Neural cell (in vitro differentiated cells): ENCODE results near the gene ANKRD7. TPM values are rescaled to one million over a fixed set of nuclear protein-coding genes. Genes with fewer than 3 reads are reported as not detected.

Experiments used
- H2AFZ ChIP-seq: fragments of 200-600, 300-800 bp; sonication (generic), shearing (Covaris generic); 2 replicates; pipeline ENCODE4 v1.6.0; 2014; ENCODE audit warnings: low read depth, mild to moderate bottlenecking, antibody characterized with exemption, low read length, moderate library complexity
- H3F3A ChIP-seq: fragments of 200-600 bp; shearing (Covaris generic); 2 replicates; pipeline ENCODE4 v1.6.1; 2016; ENCODE audit warnings: mild to moderate bottlenecking, moderate library complexity, mixed read lengths, antibody characterized with exemption, low read length; ENCODE audit not compliant: insufficient read depth, poor library complexity, severe bottlenecking
- H3K27ac ChIP-seq: fragments of 200-600, 300-800 bp; sonication (generic), shearing (Covaris generic); 2 replicates; pipeline ENCODE4 v1.5.1; 2014; ENCODE audit warnings: mild to moderate bottlenecking, low read length, moderate library complexity
- H3K27me3 ChIP-seq: fragments of 300-800, 200-600 bp; sonication (generic), shearing (Covaris generic); 2 replicates; pipeline ENCODE4 v1.6.0; 2014; ENCODE audit warnings: mild to moderate bottlenecking, low read depth, low read length, moderate library complexity; ENCODE audit not compliant: insufficient read depth
- H3K36me3 ChIP-seq: fragments of 300-800, 200-600 bp; sonication (generic), shearing (Covaris generic); 2 replicates; pipeline ENCODE4 v1.5.1; 2014; ENCODE audit warnings: mild to moderate bottlenecking, antibody characterized with exemption, low read length, moderate library complexity; ENCODE audit not compliant: insufficient read depth
- H3K4me2 ChIP-seq: fragments of 300-800, 200-600 bp; sonication (generic), shearing (Covaris generic); 2 replicates; pipeline ENCODE4 v1.6.0; 2014; ENCODE audit warnings: mild to moderate bottlenecking, low read length
- H3K4me3 ChIP-seq: fragments of 300-800, 200-600 bp; sonication (generic), shearing (Covaris generic); 2 replicates; pipeline ENCODE4 v1.5.1; 2014; ENCODE audit warnings: mild to moderate bottlenecking, low read length, moderate library complexity
- H3K79me2 ChIP-seq: fragments of 200-600 bp; shearing (Covaris generic); replicated peaks from 2 replicates; pipeline ENCODE4 v1.6.0; 2014; ENCODE audit warnings: mild to moderate bottlenecking, low read length, moderate library complexity; ENCODE audit not compliant: insufficient read depth
- H3K9ac ChIP-seq: fragments of 300-800, 200-600 bp; sonication (generic), shearing (Covaris generic); 2 replicates; pipeline ENCODE4 v1.6.1; 2016; ENCODE audit warnings: mild to moderate bottlenecking, low read length, mixed read lengths
- H3K9me2 ChIP-seq: fragments of 200-600 bp; shearing (Covaris generic); 2 replicates; pipeline ENCODE4 v1.6.1; 2016; ENCODE audit warnings: mild to moderate bottlenecking, low read length, mixed read lengths; ENCODE audit not compliant: insufficient read depth
- H3K9me3 ChIP-seq: fragments of 200-600, 300-800 bp; sonication (generic), shearing (Covaris generic); 2 replicates; pipeline ENCODE4 v1.6.1; 2016; ENCODE audit warnings: mild to moderate bottlenecking, mixed run types, low read length, moderate library complexity, mixed read lengths
- H4K20me1 ChIP-seq: fragments of 200-600 bp; shearing (Covaris generic); 2 replicates; pipeline ENCODE4 v1.6.1; 2016; ENCODE audit warnings: mild to moderate bottlenecking, mixed run types; ENCODE audit not compliant: insufficient read depth
- EP300 ChIP-seq: fragments of 450-650 bp; conservative IDR thresholded peaks from 2 replicates; pipeline ENCODE4 v1.6.1; 2014; ENCODE audit warnings: antibody characterized with exemption, mild to moderate bottlenecking, moderate library complexity; ENCODE audit not compliant: poor library complexity, severe bottlenecking
- EZH2 ChIP-seq: fragments of 200-600, 300-800 bp; shearing (Covaris generic), sonication (generic); IDR thresholded peaks from 2 replicates; pipeline ENCODE4 v1.6.1; 2014; ENCODE audit warnings: antibody characterized with exemption, low read length, borderline replicate concordance, mild to moderate bottlenecking; ENCODE audit not compliant: insufficient read depth, poor library complexity, severe bottlenecking
- MXI1 ChIP-seq: fragments of 450-650 bp; conservative IDR thresholded peaks from 2 replicates; pipeline ENCODE4 v1.6.1; 2014; ENCODE audit warnings: antibody characterized with exemption, mild to moderate bottlenecking; ENCODE audit not compliant: poor library complexity, severe bottlenecking
- POLR2AphosphoS5 ChIP-seq: IDR thresholded peaks from 2 replicates; pipeline ENCODE4 v1.6.1; 2012
- RAD21 ChIP-seq: fragments of 450-650 bp; conservative IDR thresholded peaks from 2 replicates; pipeline ENCODE4 v1.6.1; 2014; ENCODE audit warnings: antibody characterized with exemption, mild to moderate bottlenecking, moderate library complexity
- SMC3 ChIP-seq: fragments of 450-650 bp; conservative IDR thresholded peaks from 2 replicates; pipeline ENCODE4 v1.6.1; 2014; ENCODE audit warnings: antibody characterized with exemption, mild to moderate bottlenecking, moderate library complexity; ENCODE audit not compliant: poor library complexity
- TAF1 ChIP-seq: IDR thresholded peaks from 2 replicates; pipeline ENCODE4 v1.6.1; 2012; ENCODE audit warnings: low read depth
- polyA plus RNA-seq: library from polyadenylated mRNA; depleted of rRNA; stranded (reverse); fragments of >200 nt; gene quantifications from 2 replicates; pipeline ENCODE4 v1.2.3, GENCODE V29; 2014
- TF ChIP-seq, protein P1 (sequence below): IDR thresholded peaks from 2 replicates; pipeline ENCODE4 v1.6.1; 2012; ENCODE audit warnings: borderline replicate concordance
- TF ChIP-seq, protein P2 (sequence below): fragments of 450-650 bp; IDR thresholded peaks from 2 replicates; pipeline ENCODE4 v1.5.1; 2014; ENCODE audit warnings: antibody characterized with exemption, mild to moderate bottlenecking, moderate library complexity; ENCODE audit not compliant: poor library complexity, severe bottlenecking

The ANKRD7 gene
- polyA plus RNA-seq, 1 donor from 2014 or later, result not detected

DNA sequence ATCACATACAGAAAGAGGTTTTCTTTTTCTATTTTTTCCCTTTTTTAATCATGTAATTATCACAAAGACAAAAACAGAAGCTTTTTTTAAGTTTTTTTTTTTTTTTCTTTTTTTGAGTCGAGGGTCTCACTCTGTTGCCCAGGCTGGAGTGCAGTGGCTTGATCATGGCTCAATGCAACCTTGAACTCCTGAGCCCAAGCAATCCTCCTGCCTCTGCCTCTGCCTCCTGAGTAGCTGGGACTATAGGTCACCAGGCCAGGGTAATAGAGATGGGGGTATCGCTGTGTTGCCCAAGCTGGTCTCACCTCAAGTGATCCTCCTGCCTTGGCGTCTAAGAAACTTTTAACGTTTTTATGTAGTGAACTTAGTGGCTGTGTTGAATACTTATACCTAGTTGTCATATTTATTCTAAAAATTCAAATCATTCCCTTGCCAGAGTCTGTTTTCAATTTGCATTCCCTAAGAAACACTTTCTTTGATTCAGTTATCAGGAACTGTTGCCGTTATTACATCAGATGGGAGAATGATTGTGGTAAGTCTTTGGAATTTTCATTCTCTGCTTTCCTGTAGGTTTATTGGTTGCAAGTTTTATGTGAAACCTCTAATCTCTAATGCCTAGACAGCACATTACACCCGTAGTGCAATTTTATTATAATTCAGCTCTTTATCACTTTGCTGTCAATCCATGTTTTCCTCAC lies 39.2 kb upstream of the ANKRD7 start:
- peak overlapping the region; percentile 91 for H3K4me3 ChIP-seq
- H3K27ac ChIP-seq, result no peak overlapping the region
- H4K20me1 ChIP-seq, result no peaks in the 10 kb centered on the region
- H2AFZ ChIP-seq, result no peak overlapping the region
- H3K36me3 ChIP-seq, result peaks cover 13% of the 10 kb centered on the region
- peak overlapping the region; percentile 72 for H3K4me2 ChIP-seq
- no peaks in the 10 kb centered on the region for H3K27me3 ChIP-seq
- H3F3A ChIP-seq, result no peaks in the 10 kb centered on the region
- no peaks in the 10 kb centered on the region for H3K9me3 ChIP-seq
- peak overlapping the region; percentile 81 for H3K9ac ChIP-seq
- H3K9me2 ChIP-seq, result no peaks in the 10 kb centered on the region
- TF ChIP-seq TAF1, result no peak
- H3K79me2 ChIP-seq, result peaks cover 43% of the 10 kb centered on the region

- Histone ChIP-seq H4K20me1 (no peaks in the 10 kb centered on the region), H3K27ac (no peak overlapping the region), H2AFZ (no peak overlapping the region), H3K4me2 (no peak overlapping the region), H3K4me3 (peak overlapping the region; percentile 91), H3K9me3 (no peaks in the 10 kb centered on the region), H3K27me3 (no peaks in the 10 kb centered on the region), H3K9ac (no peak overlapping the region), H3F3A (no peaks in the 10 kb centered on the region), H3K36me3 (peaks cover 13% of the 10 kb centered on the region), H3K79me2 (peaks cover 43% of the 10 kb centered on the region), H3K9me2 (no peaks in the 10 kb centered on the region)
- TF ChIP-seq, protein P1, sequence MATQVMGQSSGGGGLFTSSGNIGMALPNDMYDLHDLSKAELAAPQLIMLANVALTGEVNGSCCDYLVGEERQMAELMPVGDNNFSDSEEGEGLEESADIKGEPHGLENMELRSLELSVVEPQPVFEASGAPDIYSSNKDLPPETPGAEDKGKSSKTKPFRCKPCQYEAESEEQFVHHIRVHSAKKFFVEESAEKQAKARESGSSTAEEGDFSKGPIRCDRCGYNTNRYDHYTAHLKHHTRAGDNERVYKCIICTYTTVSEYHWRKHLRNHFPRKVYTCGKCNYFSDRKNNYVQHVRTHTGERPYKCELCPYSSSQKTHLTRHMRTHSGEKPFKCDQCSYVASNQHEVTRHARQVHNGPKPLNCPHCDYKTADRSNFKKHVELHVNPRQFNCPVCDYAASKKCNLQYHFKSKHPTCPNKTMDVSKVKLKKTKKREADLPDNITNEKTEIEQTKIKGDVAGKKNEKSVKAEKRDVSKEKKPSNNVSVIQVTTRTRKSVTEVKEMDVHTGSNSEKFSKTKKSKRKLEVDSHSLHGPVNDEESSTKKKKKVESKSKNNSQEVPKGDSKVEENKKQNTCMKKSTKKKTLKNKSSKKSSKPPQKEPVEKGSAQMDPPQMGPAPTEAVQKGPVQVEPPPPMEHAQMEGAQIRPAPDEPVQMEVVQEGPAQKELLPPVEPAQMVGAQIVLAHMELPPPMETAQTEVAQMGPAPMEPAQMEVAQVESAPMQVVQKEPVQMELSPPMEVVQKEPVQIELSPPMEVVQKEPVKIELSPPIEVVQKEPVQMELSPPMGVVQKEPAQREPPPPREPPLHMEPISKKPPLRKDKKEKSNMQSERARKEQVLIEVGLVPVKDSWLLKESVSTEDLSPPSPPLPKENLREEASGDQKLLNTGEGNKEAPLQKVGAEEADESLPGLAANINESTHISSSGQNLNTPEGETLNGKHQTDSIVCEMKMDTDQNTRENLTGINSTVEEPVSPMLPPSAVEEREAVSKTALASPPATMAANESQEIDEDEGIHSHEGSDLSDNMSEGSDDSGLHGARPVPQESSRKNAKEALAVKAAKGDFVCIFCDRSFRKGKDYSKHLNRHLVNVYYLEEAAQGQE, result no peak
- TF ChIP-seq EP300 (no peak), MXI1 (no peak), RAD21 (no peak), POLR2AphosphoS5 (no peak), TAF1 (no peak), EZH2 (no peak), SMC3 (no peak)
- TF ChIP-seq, protein P2, sequence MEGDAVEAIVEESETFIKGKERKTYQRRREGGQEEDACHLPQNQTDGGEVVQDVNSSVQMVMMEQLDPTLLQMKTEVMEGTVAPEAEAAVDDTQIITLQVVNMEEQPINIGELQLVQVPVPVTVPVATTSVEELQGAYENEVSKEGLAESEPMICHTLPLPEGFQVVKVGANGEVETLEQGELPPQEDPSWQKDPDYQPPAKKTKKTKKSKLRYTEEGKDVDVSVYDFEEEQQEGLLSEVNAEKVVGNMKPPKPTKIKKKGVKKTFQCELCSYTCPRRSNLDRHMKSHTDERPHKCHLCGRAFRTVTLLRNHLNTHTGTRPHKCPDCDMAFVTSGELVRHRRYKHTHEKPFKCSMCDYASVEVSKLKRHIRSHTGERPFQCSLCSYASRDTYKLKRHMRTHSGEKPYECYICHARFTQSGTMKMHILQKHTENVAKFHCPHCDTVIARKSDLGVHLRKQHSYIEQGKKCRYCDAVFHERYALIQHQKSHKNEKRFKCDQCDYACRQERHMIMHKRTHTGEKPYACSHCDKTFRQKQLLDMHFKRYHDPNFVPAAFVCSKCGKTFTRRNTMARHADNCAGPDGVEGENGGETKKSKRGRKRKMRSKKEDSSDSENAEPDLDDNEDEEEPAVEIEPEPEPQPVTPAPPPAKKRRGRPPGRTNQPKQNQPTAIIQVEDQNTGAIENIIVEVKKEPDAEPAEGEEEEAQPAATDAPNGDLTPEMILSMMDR, result no peak
These were observed 38.0 kb upstream of the ANKRD7 start for GRCh38 chr7:118186501-118186900.
